Body of pancreas (tissue), 4 donors: ENCODE measurements around the gene ZFHX3. TPM values are rescaled to one million over a fixed set of nuclear protein-coding genes. Genes with fewer than 3 reads are reported as not detected.

Experiments
- ATAC-seq: fragments of 150-250 bp; one replicate; pipeline ENCODE4 v1.9.1; 2016
- DNase-seq, 4 donors: peaks; one replicate each; pipeline ENCODE4 v3.0.0-alpha.2; 2019
- H3K27ac ChIP-seq, 4 donors: fragments of 200-600 bp; sonication (generic); 1 replicate in 3 of 4; 2 replicates in 1 of 4; pipeline versions ENCODE4 v1.5.1 to v1.6.1; 2016 to 2019; ENCODE audit warnings: mild to moderate bottlenecking in 1 of 4, mixed read lengths in 1 of 4, moderate library complexity in 1 of 4
- H3K27me3 ChIP-seq, 2 donors: fragments of 200-600 bp; sonication (generic); one replicate each; pipeline ENCODE4 v1.6.0; 2016; ENCODE audit warnings: mild to moderate bottlenecking in 1 of 2
- H3K36me3 ChIP-seq, 2 donors: fragments of 200-600 bp; sonication (generic); replicated peaks in 1 of 2; 2 replicates each; pipeline ENCODE4 v1.5.1; 2016; ENCODE audit warnings: low read depth in 2 of 2; ENCODE audit not compliant: insufficient read depth in 1 of 2
- H3K4me1 ChIP-seq: fragments of 200-600 bp; sonication (generic); one replicate; pipeline ENCODE4 v1.6.0; 2016
- H3K4me3 ChIP-seq, 2 donors: fragments of 200-600 bp; sonication (generic); 1 replicate in 1 of 2; 2 replicates in 1 of 2; pipeline ENCODE4 v1.5.1; 2016 to 2019
- H3K9me3 ChIP-seq, 3 donors: fragments of 200-600 bp; sonication (generic); 1 replicate in 2 of 3; 2 replicates in 1 of 3; pipeline ENCODE4 v1.5.1; 2016
- CTCF ChIP-seq, 7 experiments: fragments of 450-650 bp in 4 of 7; fragments of 200-600 bp in 3 of 7; sonication (generic) in 3 of 7; IDR thresholded peaks; one replicate each; pipeline ENCODE4 v1.5.1; 2016 to 2019; ENCODE audit warnings: antibody characterized with exemption in 7 of 7
- POLR2A ChIP-seq, 3 donors: fragments of 450-650 bp; IDR thresholded peaks; one replicate each; pipeline ENCODE4 v1.6.1; 2016; ENCODE audit warnings: antibody characterized with exemption in 3 of 3, mild to moderate bottlenecking in 2 of 3
- WGBS, 2 donors: methylation state at CpG; one replicate each; pipeline ENCODE4 v1.1.5; 2017; 5-methylcytosine and 5-hydroxymethylcytosine counted together
- intact Hi-C: fragments of 100-400 bp; cut with DNase I; formaldehyde crosslinking; loops from one replicate; pipeline ENCODE4 v1.15.1; 2023
- total RNA-seq, 2 donors: library from RNA; depleted of rRNA; stranded (reverse); fragments of >200 nt; gene quantifications; one replicate each; pipeline ENCODE4 v1.1.0, GENCODE V29; 2016

The ZFHX3 gene
- total RNA-seq, 2 donors from 2014 or later: 22.4 to 24.6 TPM

GRCh38 chr16:72903176-72903575 is 144.8 kb downstream of the ZFHX3 start:
- no peaks in the 10 kb centered on the region for H3K36me3 ChIP-seq
- H3K4me1 ChIP-seq: no peaks in the 10 kb centered on the region
- H3K4me3 ChIP-seq: no peak overlapping the region
- no peak for TF ChIP-seq CTCF (IDR thresholded peaks at IDR 0.05)
- no peak for TF ChIP-seq POLR2A (IDR thresholded peaks at IDR 0.05)
- no peaks in the 10 kb centered on the region for H3K9me3 ChIP-seq
- intact Hi-C loops: no loop called here
- H3K27ac ChIP-seq: no peak overlapping the region
- ATAC-seq (no peak), DNase-seq (no peak)
- WGBS, 2 donors: 72 to 73% methylated on average over 4 to 6 of the region's 6 CpGs
- no peaks in the 10 kb centered on the region for H3K27me3 ChIP-seq

GRCh38 chr16:72902206-72902605 is 145.7 kb downstream of the ZFHX3 start:
- H3K27me3 ChIP-seq: no peaks in the 10 kb centered on the region
- no peak overlapping the region for H3K27ac ChIP-seq
- no peaks in the 10 kb centered on the region for H3K9me3 ChIP-seq
- no peak overlapping the region for H3K4me3 ChIP-seq
- H3K4me1 ChIP-seq: no peaks in the 10 kb centered on the region
- TF ChIP-seq POLR2A (IDR thresholded peaks at IDR 0.05) (no peak), CTCF (IDR thresholded peaks at IDR 0.05) (no peak)
- WGBS, 2 donors: 72 to 83% methylated on average over 7 of the region's 7 CpGs
- H3K36me3 ChIP-seq: no peaks in the 10 kb centered on the region
- intact Hi-C loops: no loop called here
- no peak for ATAC-seq
- no peak for DNase-seq

GRCh38 chr16:72901000-72901627 is 146.8 kb downstream of the ZFHX3 start:
- no peak overlapping the region for H3K4me3 ChIP-seq
- ATAC-seq (no peak), DNase-seq (no peak)
- 76 to 85% methylated on average over 14 of the region's 14 CpGs for WGBS, 2 donors
- H3K27ac ChIP-seq: no peak overlapping the region
- TF ChIP-seq CTCF (IDR thresholded peaks at IDR 0.05): no peak
- TF ChIP-seq POLR2A (IDR thresholded peaks at IDR 0.05): no peak
- H3K4me1 ChIP-seq: no peaks in the 10 kb centered on the region
- no peaks in the 10 kb centered on the region for H3K27me3 ChIP-seq
- no peaks in the 10 kb centered on the region for H3K9me3 ChIP-seq
- H3K36me3 ChIP-seq: no peaks in the 10 kb centered on the region
- intact Hi-C loops: no loop called here

- DNase-seq (no peak), ATAC-seq (no peak)
- Histone ChIP-seq H3K4me3 (no peak overlapping the region), H3K27me3 (no peaks in the 10 kb centered on the region), H3K36me3 (no peaks in the 10 kb centered on the region), H3K27ac (no peak overlapping the region), H3K4me1 (no peaks in the 10 kb centered on the region), H3K9me3 (no peaks in the 10 kb centered on the region)
- no peak for TF ChIP-seq CTCF (IDR thresholded peaks at IDR 0.05)
- TF ChIP-seq POLR2A (IDR thresholded peaks at IDR 0.05): no peak
- 79 to 80% methylated on average over 8 of the region's 8 CpGs for WGBS, 2 donors
- intact Hi-C loops: no loop called here
Observed at GRCh38 chr16:72898216-72898825, 149.6 kb downstream of the ZFHX3 start.

GRCh38 chr16:72897707-72898106 is 150.2 kb downstream of the ZFHX3 start:
- H3K4me3 ChIP-seq: no peak overlapping the region
- intact Hi-C loops: no loop called here
- ATAC-seq (no peak), DNase-seq (no peak)
- no peaks in the 10 kb centered on the region for H3K27me3 ChIP-seq
- H3K4me1 ChIP-seq: no peaks in the 10 kb centered on the region
- no peaks in the 10 kb centered on the region for H3K36me3 ChIP-seq
- no peaks in the 10 kb centered on the region for H3K9me3 ChIP-seq
- TF ChIP-seq CTCF (IDR thresholded peaks at IDR 0.05) (no peak), POLR2A (IDR thresholded peaks at IDR 0.05) (no peak)
- no peak overlapping the region for H3K27ac ChIP-seq
- WGBS, 2 donors: 96 to 98% methylated on average over 6 of the region's 6 CpGs
